GM12878 (cell line): Measurements from ENCODE around the gene OR10K2. TPM values are rescaled to one million over a fixed set of nuclear protein-coding genes. Genes with fewer than 3 reads are reported as not detected.

Experiments used
- ATAC-seq: fragments of 200-7000 bp; cut with Tn5 transposase; 3 replicates; pipeline ENCODE4 v1.9.1; 2020; ENCODE audit warnings: mild to moderate bottlenecking, moderate library complexity
- BruUV-seq: library from RNA; stranded (reverse); fragments of 400-500 nt; replicated peaks from 2 replicates; lab custom pipeline; 2021; lab: Mats Ljungman, UMichigan
- CTCF ChIA-PET: fragments of 300-600 bp; sonication (Branson Sonifier 250); formaldehyde crosslinking; extraction: SDS; loops from one replicate; lab custom pipeline; 2021; ENCODE audit warnings: inconsistent platforms; lab: Yijun Ruan, JAX
- POLR2A ChIA-PET: fragments of 350-600 bp; formaldehyde crosslinking; extraction: SDS; loops from one replicate; lab custom pipeline; 2021; ENCODE audit warnings: inconsistent platforms; lab: Charles Lee
- RAD21 ChIA-PET: fragments of 300-600 bp; sonication (Branson Sonifier 250); formaldehyde crosslinking; loops from one replicate; lab custom pipeline; 2023; ENCODE audit warnings: antibody characterized with exemption; ENCODE audit not compliant: unreplicated experiment; lab: Charles Lee
- SMC1A ChIA-PET: fragments of 300-600 bp; sonication (Branson Sonifier 250); formaldehyde crosslinking; loops from one replicate; lab custom pipeline; 2023; ENCODE audit not compliant: unreplicated experiment, uncharacterized antibody; lab: Charles Lee
- DNase-seq: peaks from one replicate; pipeline ENCODE4 v3.0.0-alpha.2; 2011; ENCODE audit warnings: low read depth, low spot score
- FAIRE-seq: peaks from 3 replicates; lab custom pipeline; 2011; peaks lifted over from hg19 to GRCh38; lab: Jason Lieb, UNC
- H2AFZ ChIP-seq: 2 replicates; pipeline ENCODE4 v1.6.0; 2011; ENCODE audit warnings: low read depth, low read length, control low read depth; ENCODE audit not compliant: control insufficient read depth
- H3K27ac ChIP-seq: 2 replicates; pipeline ENCODE4 v1.5.1; 2011; ENCODE audit warnings: control low read depth; ENCODE audit not compliant: control insufficient read depth, insufficient read depth
- H3K27me3 ChIP-seq, 2 experiments: replicated peaks in 1 of 2; 2 replicates each; pipeline versions ENCODE4 v1.6.0 to v1.6.1; 2011; ENCODE audit warnings: low read length in 1 of 2; ENCODE audit not compliant: control insufficient read depth in 2 of 2, insufficient read depth in 2 of 2
- H3K36me3 ChIP-seq, 2 experiments: 2 replicates each; pipeline ENCODE4 v1.5.1; 2011; ENCODE audit warnings: low read length in 1 of 2; ENCODE audit not compliant: control insufficient read depth in 2 of 2, insufficient read depth in 2 of 2
- H3K4me1 ChIP-seq: 2 replicates; pipeline ENCODE4 v1.6.1; 2011; ENCODE audit warnings: mild to moderate bottlenecking, low read length, moderate library complexity, mixed read lengths; ENCODE audit not compliant: control insufficient read depth, insufficient read depth
- H3K4me2 ChIP-seq: 2 replicates; pipeline ENCODE4 v1.6.0; 2011; ENCODE audit warnings: control low read depth; ENCODE audit not compliant: control insufficient read depth, insufficient read depth
- H3K4me3 ChIP-seq: fragments of 200-600 bp; sonication (generic); 2 replicates; pipeline ENCODE4 v1.5.1; 2016
- H3K79me2 ChIP-seq: 2 replicates; pipeline ENCODE4 v1.6.0; 2011; ENCODE audit warnings: low read length; ENCODE audit not compliant: control insufficient read depth, insufficient read depth
- H3K9ac ChIP-seq: 2 replicates; pipeline ENCODE4 v1.8.0; 2011; ENCODE audit warnings: low read length, control low read depth, mixed read lengths; ENCODE audit not compliant: control insufficient read depth, insufficient read depth
- H3K9me3 ChIP-seq: replicated peaks from 3 replicates; pipeline ENCODE4 v1.5.1; 2011; ENCODE audit warnings: mild to moderate bottlenecking, low read length; ENCODE audit not compliant: control insufficient read depth, insufficient read depth
- H4K20me1 ChIP-seq: 2 replicates; pipeline ENCODE4 v1.6.0; 2011; ENCODE audit not compliant: control insufficient read depth, insufficient read depth
- BHLHE40 ChIP-seq, 2 experiments: fragments of 450-650 bp in 1 of 2; IDR thresholded peaks; 2 replicates each; pipeline ENCODE4 v1.6.1; 2011 to 2017; ENCODE audit warnings: low read depth in 2 of 2, borderline replicate concordance in 1 of 2, improper control_type of control experiment in 1 of 2, low read length in 1 of 2, mild to moderate bottlenecking in 1 of 2
- HDAC6 ChIP-seq: fragments of 200-600 bp; sonication (generic); IDR thresholded peaks from one replicate; pipeline ENCODE4 v1.8.0; 2017; ENCODE audit warnings: antibody characterized with exemption; ENCODE audit not compliant: unreplicated experiment
- IRF4 ChIP-seq: IDR thresholded peaks from 2 replicates; pipeline ENCODE4 v1.6.1; 2011; ENCODE audit warnings: low read depth, low read length
- JUND ChIP-seq: IDR thresholded peaks from 2 replicates; pipeline ENCODE4 v1.6.1; 2012; ENCODE audit warnings: low read depth, mild to moderate bottlenecking, low read length, improper control_type of control experiment, moderate library complexity
- NFYB ChIP-seq: IDR thresholded peaks from 2 replicates; pipeline ENCODE4 v1.6.1; 2011; ENCODE audit warnings: low read depth, mild to moderate bottlenecking, low read length, improper control_type of control experiment, moderate library complexity; ENCODE audit not compliant: insufficient read depth
- POLR2A ChIP-seq: IDR thresholded peaks from 2 replicates; pipeline ENCODE4 v1.6.1; 2011; ENCODE audit warnings: low read depth, mild to moderate bottlenecking, low read length
- POU2F2 ChIP-seq: IDR thresholded peaks from 3 replicates; pipeline ENCODE4 v1.6.1; 2011; ENCODE audit warnings: low read depth, mild to moderate bottlenecking, low read length, borderline replicate concordance
- RUNX3 ChIP-seq: IDR thresholded peaks from 2 replicates; pipeline ENCODE4 v1.6.1; 2012; ENCODE audit warnings: low read length, inconsistent platforms
- STAT1 ChIP-seq: fragments of 450-650 bp; conservative IDR thresholded peaks from 2 replicates; pipeline ENCODE4 v1.6.1; 2014; ENCODE audit warnings: antibody characterized with exemption, mild to moderate bottlenecking
- TBL1XR1 ChIP-seq: IDR thresholded peaks from 2 replicates; pipeline ENCODE4 v1.6.1; 2012; ENCODE audit warnings: low read depth, low read length, improper control_type of control experiment
- ZBED1 ChIP-seq: IDR thresholded peaks from 2 replicates; pipeline ENCODE4 v1.6.1; 2016; ENCODE audit warnings: borderline replicate concordance
- ZNF217 ChIP-seq: fragments of 450-650 bp; IDR thresholded peaks from 2 replicates; pipeline ENCODE4 v1.6.1; 2017; ENCODE audit warnings: antibody characterized with exemption, mild to moderate bottlenecking
- ZNF274 ChIP-seq: IDR thresholded peaks from one replicate; pipeline ENCODE4 v1.8.0; 2011; ENCODE audit not compliant: insufficient read length, insufficient read depth
- ZNF384 ChIP-seq: IDR thresholded peaks from 2 replicates; pipeline ENCODE4 v1.6.1; 2012; ENCODE audit warnings: low read depth, mild to moderate bottlenecking, low read length, improper control_type of control experiment, borderline replicate concordance
- WGBS: methylation state at CpG from one replicate; pipeline ENCODE4 v1.1.6; 2016; ENCODE audit warnings: low lambda C conversion rate; ENCODE audit not compliant: insufficient replicate concordance, insufficient coverage; ENCODE audit errors: missing lambda C conversion rate; 5-methylcytosine and 5-hydroxymethylcytosine counted together
- in situ Hi-C: fragments of 300-500 bp; cut with MboI; formaldehyde crosslinking; loops from 9 replicates; pipeline ENCODE4 v1.14.3; 2018; ENCODE audit warnings: mixed read lengths
- intact Hi-C: fragments of 100-400 bp; cut with micrococcal nuclease; formaldehyde crosslinking; loops from one replicate; pipeline ENCODE4 v1.14.2; 2022; ENCODE audit not compliant: unreplicated experiment
- polyA plus RNA-seq, 11 experiments: library from polyadenylated mRNA; depleted of rRNA in 4 of 11; unstranded in 6 of 11; stranded (reverse) in 5 of 11; fragments of >200 nt; fragmentation: Nextera tagmentation in 4 of 11; fragmentation: Illumina TruSeq in 1 of 11; extraction: Ambion mirVana in 4 of 11; extraction: Trizol in 1 of 11; gene quantifications; 1 replicate in 1 of 11; 2 replicates in 10 of 11; pipeline versions ENCODE4 v1.2.1 to v1.2.3, GENCODE V29; 2011 to 2016; ENCODE audit warnings: inconsistent platforms in 2 of 11, missing spikeins in 2 of 11, low read depth in 1 of 11
- total RNA-seq, 4 experiments: library from RNA; depleted of rRNA in 3 of 4; stranded (reverse); fragments of >200 nt in 3 of 4; fragmentation: Illumina TruSeq in 1 of 4; extraction: Trizol in 1 of 4; gene quantifications; 2 replicates each; pipeline versions ENCODE4 v1.2.1 to v1.2.3, GENCODE V29; 2013 to 2021
- TF ChIP-seq, protein P1 (sequence below): fragments of 450-650 bp; conservative IDR thresholded peaks from 2 replicates; pipeline ENCODE4 v1.6.1; 2017; ENCODE audit warnings: mild to moderate bottlenecking, moderate library complexity

Gene OR10K2
- total and polyA plus RNA-seq, 10 of the 15 experiments (the other 5 are each of a cell fraction or from before 2014, with no cell fraction given), result not detected

DNA sequence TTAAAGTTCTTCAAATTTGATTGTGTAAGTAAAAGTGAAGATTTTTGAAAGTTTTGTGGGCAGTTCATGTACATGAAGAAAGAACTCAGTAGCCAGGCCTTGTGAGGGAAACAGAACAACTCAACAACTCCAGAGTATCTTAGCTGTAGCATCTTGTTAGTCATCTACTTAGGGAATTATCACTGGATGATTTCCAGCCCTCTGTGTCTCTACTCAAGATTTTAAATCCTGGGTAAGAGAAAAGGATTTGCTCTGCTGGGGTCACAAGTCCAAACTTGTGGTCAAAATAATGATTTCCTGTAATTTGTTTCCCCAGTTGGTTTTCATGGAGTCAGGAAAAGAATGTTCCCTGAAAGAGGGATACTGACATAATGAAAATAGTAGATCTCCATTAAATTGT is 34.9 kb downstream of the OR10K2 start (continued):
- TF ChIP-seq NFYB (no peak), JUND (no peak), ZNF384 (no peak), POU2F2 (no peak), BHLHE40 (IDR thresholded peaks at IDR 0.05; ENCODE audit: borderline replicate concordance in 1 of 2, low read depth in 2 of 2, low read length in 1 of 2) (no peak), ZNF217 (no peak), ZNF274 (no peak), TBL1XR1 (no peak), IRF4 (no peak), RUNX3 (no peak)
- TF ChIP-seq, all 136 proteins: peak for 0

DNA sequence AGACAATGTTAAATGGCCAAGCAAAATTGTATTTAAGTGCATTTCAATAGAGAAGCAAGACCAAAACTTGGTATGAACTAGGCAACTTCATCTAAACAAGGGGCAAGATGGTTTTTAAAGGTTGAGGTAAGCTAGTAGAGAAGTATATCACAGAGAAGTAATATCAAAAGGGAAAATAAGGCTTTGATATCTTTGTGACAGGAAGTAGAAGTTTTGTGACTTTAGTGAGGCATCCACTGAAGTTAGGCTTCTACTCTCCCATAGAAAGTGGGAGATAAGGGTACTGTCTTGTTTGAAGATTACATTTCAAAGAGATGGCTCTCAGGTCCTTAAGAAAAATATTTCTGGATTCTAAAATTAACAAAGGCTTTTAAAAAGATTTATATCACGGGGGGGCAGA is 35.7 kb downstream of the OR10K2 start:
- intact Hi-C loops, result no loop called here
- H3K4me2 ChIP-seq, result no peak overlapping the region
- ChIA-PET RAD21 (interaction anchor here (0.6 kb wide), 1 partner anchor 142 kb away, joined by 4 read pairs; no protein-coding TSS in a partner anchor), POLR2A (no interaction called here), CTCF (no interaction called here), SMC1A (interaction anchor here (1.0 kb wide), 1 partner anchor 19 kb away, joined by 3 read pairs; no protein-coding TSS in a partner anchor)
- in situ Hi-C loops, result no loop called here
- BruUV-seq, result no TSS peak
- H2AFZ ChIP-seq, result no peak overlapping the region
- no peaks in the 10 kb centered on the region for H3K79me2 ChIP-seq
- no peak for TF ChIP-seq TBL1XR1
- TF ChIP-seq IRF4, result no peak
- TF ChIP-seq ZBED1, result no peak
- TF ChIP-seq, protein P1, sequence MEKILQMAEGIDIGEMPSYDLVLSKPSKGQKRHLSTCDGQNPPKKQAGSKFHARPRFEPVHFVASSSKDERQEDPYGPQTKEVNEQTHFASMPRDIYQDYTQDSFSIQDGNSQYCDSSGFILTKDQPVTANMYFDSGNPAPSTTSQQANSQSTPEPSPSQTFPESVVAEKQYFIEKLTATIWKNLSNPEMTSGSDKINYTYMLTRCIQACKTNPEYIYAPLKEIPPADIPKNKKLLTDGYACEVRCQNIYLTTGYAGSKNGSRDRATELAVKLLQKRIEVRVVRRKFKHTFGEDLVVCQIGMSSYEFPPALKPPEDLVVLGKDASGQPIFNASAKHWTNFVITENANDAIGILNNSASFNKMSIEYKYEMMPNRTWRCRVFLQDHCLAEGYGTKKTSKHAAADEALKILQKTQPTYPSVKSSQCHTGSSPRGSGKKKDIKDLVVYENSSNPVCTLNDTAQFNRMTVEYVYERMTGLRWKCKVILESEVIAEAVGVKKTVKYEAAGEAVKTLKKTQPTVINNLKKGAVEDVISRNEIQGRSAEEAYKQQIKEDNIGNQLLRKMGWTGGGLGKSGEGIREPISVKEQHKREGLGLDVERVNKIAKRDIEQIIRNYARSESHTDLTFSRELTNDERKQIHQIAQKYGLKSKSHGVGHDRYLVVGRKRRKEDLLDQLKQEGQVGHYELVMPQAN, result no peak
- no peak for TF ChIP-seq HDAC6
- no peak for TF ChIP-seq POLR2A
- no peak for TF ChIP-seq STAT1
- no peak overlapping the region for H3K27ac ChIP-seq
- 0% methylated on average over 1 of the region's 1 CpG for WGBS
- H3K9ac ChIP-seq, result no peak overlapping the region
- H3K4me1 ChIP-seq, result no peaks in the 10 kb centered on the region
- no peak for DNase-seq
- no peaks in the 10 kb centered on the region for H4K20me1 ChIP-seq
- H3K27me3 ChIP-seq, result no peaks in the 10 kb centered on the region
- ATAC-seq, result no peak
- H3K4me3 ChIP-seq, result no peak overlapping the region
- no peak for FAIRE-seq
- H3K36me3 ChIP-seq, result no peaks in the 10 kb centered on the region
- H3K9me3 ChIP-seq, result no peaks in the 10 kb centered on the region
